GM21825 (cell line): ENCODE measurements around the gene CTDSPL2.
A peak's percentile ranks its signal among the peaks of the same experiment; 100 is the strongest.
"Not testable (repeated sequence)": the region's sequence is repeated elsewhere in the genome, so short reads cannot be mapped to it uniquely, and the experiment has no call there.

Experiments used
- ATAC-seq: cut with Tn5 transposase; IDR thresholded peaks from one replicate; pipeline ENCODE4 v1.9.1; 2021; ENCODE audit warnings: mild to moderate bottlenecking, moderate library complexity; ENCODE audit not compliant: unreplicated experiment

Gene CTDSPL2

GRCh38 chr15:44482090-44482489, 54.7 kb downstream of the CTDSPL2 start:
- ATAC-seq, result no peak

GRCh38 chr15:44485880-44486279, 58.5 kb downstream of the CTDSPL2 start:
- ATAC-seq, result no peak

- no peak for ATAC-seq
These were observed 62.0 kb downstream of the CTDSPL2 start for GRCh38 chr15:44489464-44489863.

GRCh38 chr15:44490622-44491021, 63.2 kb downstream of the CTDSPL2 start:
- no peak for ATAC-seq

GRCh38 chr15:44492040-44492439, 64.6 kb downstream of the CTDSPL2 start:
- no peak for ATAC-seq

GRCh38 chr15:44492672-44493071, 65.2 kb downstream of the CTDSPL2 start:
- no peak for ATAC-seq

- no peak for ATAC-seq
These were observed 68.1 kb downstream of the CTDSPL2 start for GRCh38 chr15:44495562-44495961.

- no peak for ATAC-seq
These were observed 73.1 kb downstream of the CTDSPL2 start for GRCh38 chr15:44500555-44500954.

- ATAC-seq, result no peak
These were observed 74.4 kb downstream of the CTDSPL2 start for GRCh38 chr15:44501768-44502366.

GRCh38 chr15:44516436-44516835, 89.0 kb downstream of the CTDSPL2 start:
- no peak for ATAC-seq

- no peak for ATAC-seq
These were observed 92.1 kb downstream of the CTDSPL2 start for GRCh38 chr15:44519537-44519936.

- ATAC-seq, result no peak
These were observed 97.6 kb downstream of the CTDSPL2 start for GRCh38 chr15:44525018-44525417.

- ATAC-seq, result no peak
These were observed 99.8 kb downstream of the CTDSPL2 start for GRCh38 chr15:44527241-44527640.

- ATAC-seq, result no peak
These were observed 102.6 kb downstream of the CTDSPL2 start for GRCh38 chr15:44529864-44530604.

- ATAC-seq, result no peak
These were observed 103.2 kb downstream of the CTDSPL2 start for GRCh38 chr15:44530653-44531052.

GRCh38 chr15:44532275-44532674, 104.8 kb downstream of the CTDSPL2 start:
- ATAC-seq, result not testable (repeated sequence)

GRCh38 chr15:44532689-44533088, 105.3 kb downstream of the CTDSPL2 start:
- ATAC-seq, result no peak

GRCh38 chr15:44535092-44535491, 107.7 kb downstream of the CTDSPL2 start:
- no peak for ATAC-seq

- no peak for ATAC-seq
These were observed 108.3 kb downstream of the CTDSPL2 start for GRCh38 chr15:44535523-44536301.

- peak; percentile 54 for ATAC-seq
These were observed 109.0 kb downstream of the CTDSPL2 start for GRCh38 chr15:44536302-44536961.
